AG09319 (cell line): ENCODE data around the gene RPL36A.

Source experiments
- DNase-seq: peaks from one replicate; pipeline ENCODE4 v3.0.0-alpha.2; 2010; ENCODE audit warnings: low read depth; ENCODE audit errors: extremely low read depth
- CTCF ChIP-seq: IDR thresholded peaks from 2 replicates; pipeline ENCODE4 v1.5.1; 2011; ENCODE audit warnings: low read depth, mild to moderate bottlenecking, inconsistent platforms, low read length, moderate library complexity

The RPL36A gene

GRCh38 chrX:101360390-101360789, 30.4 kb upstream of the RPL36A start:
- TF ChIP-seq CTCF = no peak
- no peak for DNase-seq

GRCh38 chrX:101362116-101362515, 28.7 kb upstream of the RPL36A start:
- no peak for DNase-seq
- no peak for TF ChIP-seq CTCF

- no peak for DNase-seq
- TF ChIP-seq CTCF = no peak
Measured at GRCh38 chrX:101362757-101363156, 28.1 kb upstream of the RPL36A start.

- DNase-seq = no peak
- TF ChIP-seq CTCF = no peak
Measured at GRCh38 chrX:101365301-101365795, 25.5 kb upstream of the RPL36A start.

DNA sequence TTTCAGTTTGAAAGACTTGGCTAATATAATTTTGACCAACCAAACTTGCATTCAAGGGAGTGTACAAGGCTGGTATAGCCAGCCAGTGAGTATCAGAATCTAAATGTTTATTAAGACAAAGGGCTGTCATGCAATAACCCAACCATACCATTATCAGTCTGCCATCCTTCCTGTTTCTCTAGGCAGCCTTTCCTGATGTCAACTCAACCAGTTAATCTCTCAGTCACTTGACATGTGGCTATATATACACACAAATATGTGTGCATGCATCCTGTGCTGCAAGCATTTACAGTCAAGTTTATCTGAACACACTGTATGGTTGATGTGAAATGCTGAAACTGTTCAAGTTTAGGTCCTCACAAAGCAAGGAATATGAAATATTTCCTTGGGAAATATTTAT, 22.0 kb upstream of the RPL36A start:
- TF ChIP-seq CTCF = no peak
- no peak for DNase-seq

- no peak for DNase-seq
- TF ChIP-seq CTCF = no peak
Measured at GRCh38 chrX:101369687-101370086, 21.1 kb upstream of the RPL36A start.

GRCh38 chrX:101370888-101371504, 19.8 kb upstream of the RPL36A start:
- DNase-seq = no peak
- no peak for TF ChIP-seq CTCF
